HepG2 (cell line): ENCODE data around the gene COL9A1. TPM values are rescaled to one million over a fixed set of nuclear protein-coding genes. Genes with fewer than 3 reads are reported as not detected.

Experiments
- ATAC-seq: fragments of 200-7000 bp; cut with Tn5 transposase; 3 replicates; pipeline ENCODE4 v1.9.1; 2020; ENCODE audit warnings: mild to moderate bottlenecking, moderate library complexity
- BruUV-seq: library from RNA; stranded (reverse); fragments of 400-500 nt; replicated peaks from 2 replicates; lab custom pipeline; 2021; lab: Mats Ljungman, UMichigan
- CTCF ChIA-PET: fragments of 300-600 bp; formaldehyde crosslinking; extraction: SDS; loops from one replicate; lab custom pipeline; 2021; ENCODE audit warnings: low total read pairs, inconsistent platforms, low intra/inter-chr PET ratio; lab: Yijun Ruan, JAX
- POLR2A ChIA-PET: fragments of 350-600 bp; sonication (Branson Sonifier 250); formaldehyde crosslinking; loops from one replicate; lab custom pipeline; 2020; ENCODE audit warnings: antibody characterized with exemption, inconsistent platforms; lab: Yijun Ruan, JAX
- DNase-seq: peaks from one replicate; pipeline ENCODE4 v3.0.0-alpha.2; 2015; ENCODE audit warnings: low spot score
- FAIRE-seq: peaks from 3 replicates; lab custom pipeline; 2011; peaks lifted over from hg19 to GRCh38; lab: Jason Lieb, UNC
- H2AFZ ChIP-seq: one replicate; pipeline ENCODE4 v1.6.1; 2011; ENCODE audit warnings: low read length, inconsistent platforms
- H3K27ac ChIP-seq: fragments of 300-600 bp; 3 replicates; pipeline ENCODE4 v1.8.0; 2011; ENCODE audit warnings: mixed run types, mild to moderate bottlenecking, mixed read lengths, low read length, inconsistent platforms; ENCODE audit not compliant: insufficient read depth; ENCODE audit errors: extremely low read length
- H3K27me3 ChIP-seq, 2 experiments: fragments of 200-600 bp in 1 of 2; 2 replicates in 1 of 2; 3 replicates in 1 of 2; pipeline versions ENCODE4 v1.6.0 to v1.8.0; 2011; ENCODE audit warnings: low read length in 2 of 2, mild to moderate bottlenecking in 2 of 2, moderate library complexity in 2 of 2, inconsistent platforms in 1 of 2; ENCODE audit not compliant: insufficient read depth in 2 of 2, control insufficient read depth in 1 of 2
- H3K36me3 ChIP-seq, 2 experiments: fragments of 200-600 bp in 1 of 2; replicated peaks in 1 of 2; 2 replicates in 1 of 2; 3 replicates in 1 of 2; pipeline versions ENCODE4 v1.5.1 to v1.8.0; 2011; ENCODE audit warnings: low read length in 2 of 2, inconsistent platforms in 1 of 2; ENCODE audit not compliant: insufficient read depth in 2 of 2, control insufficient read depth in 1 of 2
- H3K4me1 ChIP-seq: 2 replicates; pipeline ENCODE4 v1.5.1; 2012; ENCODE audit warnings: low read length, inconsistent platforms; ENCODE audit not compliant: insufficient read depth
- H3K4me2 ChIP-seq: 2 replicates; pipeline ENCODE4 v1.6.0; 2011; ENCODE audit warnings: low read depth, low read length, inconsistent platforms
- H3K4me3 ChIP-seq, 3 experiments: fragments of 200-600 bp in 1 of 3; sonication (generic), shearing (Covaris generic) in 1 of 3; replicated peaks in 1 of 3; 2 replicates each; pipeline ENCODE4 v1.5.1; 2011 to 2016; ENCODE audit warnings: low read length in 3 of 3, inconsistent platforms in 2 of 3, low read depth in 2 of 3, mild to moderate bottlenecking in 2 of 3, control low read depth in 1 of 3, mixed read lengths in 1 of 3; ENCODE audit not compliant: insufficient read depth in 1 of 3
- H3K79me2 ChIP-seq: one replicate; pipeline ENCODE4 v1.6.1; 2011; ENCODE audit warnings: low read length, inconsistent platforms; ENCODE audit not compliant: insufficient read depth
- H3K9ac ChIP-seq: 2 replicates; pipeline ENCODE4 v1.6.0; 2011; ENCODE audit warnings: mild to moderate bottlenecking, low read depth, low read length, inconsistent platforms; ENCODE audit not compliant: insufficient read depth
- H3K9me3 ChIP-seq: 2 replicates; pipeline ENCODE4 v1.5.1; 2012; ENCODE audit warnings: mild to moderate bottlenecking, low read length
- H4K20me1 ChIP-seq: 2 replicates; pipeline ENCODE4 v1.6.0; 2011; ENCODE audit warnings: inconsistent platforms, mild to moderate bottlenecking, low read length, moderate library complexity; ENCODE audit not compliant: insufficient read depth
- ARNT ChIP-seq: fragments of 450-650 bp; IDR thresholded peaks from 2 replicates; pipeline ENCODE4 v1.6.1; 2017
- CEBPG ChIP-seq: IDR thresholded peaks from 2 replicates; pipeline ENCODE4 v1.6.1; 2016
- HDAC1 ChIP-seq: sonication (generic); formaldehyde crosslinking; IDR thresholded peaks from 2 replicates; pipeline ENCODE4 v1.5.1; 2020; ENCODE audit warnings: mild to moderate bottlenecking, missing genetic modification reagents
- KMT2B ChIP-seq: IDR thresholded peaks from 2 replicates; pipeline ENCODE4 v1.6.1; 2016; ENCODE audit warnings: missing genetic modification reagents, missing compliant biosample characterization
- NR2F1 ChIP-seq, 2 experiments: fragments of 450-650 bp in 1 of 2; formaldehyde crosslinking in 1 of 2; IDR thresholded peaks; 2 replicates each; pipeline versions ENCODE4 v1.5.0 to v1.6.1; 2016 to 2020; ENCODE audit warnings: mild to moderate bottlenecking in 1 of 2, missing compliant biosample characterization in 1 of 2, missing genetic modification reagents in 1 of 2, moderate library complexity in 1 of 2
- SATB2 ChIP-seq: sonication (generic); formaldehyde crosslinking; IDR thresholded peaks from 2 replicates; pipeline ENCODE4 v1.5.0; 2020; ENCODE audit warnings: missing genetic modification reagents
- SMAD9 ChIP-seq: sonication (generic); formaldehyde crosslinking; IDR thresholded peaks from 2 replicates; pipeline ENCODE4 v1.5.1; 2020; ENCODE audit warnings: mild to moderate bottlenecking, missing genetic modification reagents
- SNAPC2 ChIP-seq: sonication (generic); formaldehyde crosslinking; IDR thresholded peaks from 2 replicates; pipeline ENCODE4 v1.8.1; 2022; ENCODE audit warnings: mild to moderate bottlenecking, missing genetic modification reagents
- ZNF891 ChIP-seq: sonication (generic); formaldehyde crosslinking; IDR thresholded peaks from 2 replicates; pipeline ENCODE4 v1.5.0; 2020; ENCODE audit warnings: mild to moderate bottlenecking, missing genetic modification reagents
- WGBS: methylation state at CpG from one replicate; pipeline ENCODE4 v1.1.6; 2017; ENCODE audit warnings: low lambda C conversion rate; 5-methylcytosine and 5-hydroxymethylcytosine counted together
- in situ Hi-C: cut with HindIII; loops from 2 replicates; pipeline ENCODE4 v1.10.0; 2017; ENCODE audit warnings: low pct_unique_long_range_greater_than_20kb; ENCODE audit not compliant: extremely low pct_ligation_motif_present
- intact Hi-C: fragments of 100-400 bp; cut with micrococcal nuclease; formaldehyde crosslinking; loops from one replicate; pipeline ENCODE4 v1.10.0; 2022; ENCODE audit not compliant: unreplicated experiment
- polyA plus RNA-seq, 8 experiments: library from polyadenylated mRNA; depleted of rRNA in 3 of 8; stranded (reverse) in 7 of 8; unstranded in 1 of 8; fragments of >200 nt; fragmentation: Illumina TruSeq in 4 of 8; extraction: Trizol in 4 of 8; gene quantifications; 2 replicates each; pipeline versions ENCODE4 v1.2.1 to v1.2.3, GENCODE V29; 2011 to 2016; ENCODE audit warnings: low read depth in 4 of 8, missing spikeins in 1 of 8, mixed read lengths in 1 of 8; ENCODE audit not compliant: insufficient read depth in 1 of 8
- total RNA-seq, 5 experiments: library from RNA; depleted of rRNA; stranded (reverse); fragments of >200 nt; fragmentation: Illumina TruSeq; extraction: Trizol; gene quantifications; 2 replicates each; pipeline ENCODE4 v1.2.3, GENCODE V29; 2016; ENCODE audit warnings: low read depth in 1 of 5
- TF ChIP-seq, protein P1 (sequence below): IDR thresholded peaks from 2 replicates; pipeline ENCODE4 v1.6.1; 2016; ENCODE audit warnings: mild to moderate bottlenecking, missing biosample characterization, missing genetic modification reagents

The COL9A1 gene
- total and polyA plus RNA-seq, 2 of the 13 experiments (the other 11 are each of a cell fraction or from before 2014, with no cell fraction given) = 0.08 TPM; not detected in 1

DNA sequence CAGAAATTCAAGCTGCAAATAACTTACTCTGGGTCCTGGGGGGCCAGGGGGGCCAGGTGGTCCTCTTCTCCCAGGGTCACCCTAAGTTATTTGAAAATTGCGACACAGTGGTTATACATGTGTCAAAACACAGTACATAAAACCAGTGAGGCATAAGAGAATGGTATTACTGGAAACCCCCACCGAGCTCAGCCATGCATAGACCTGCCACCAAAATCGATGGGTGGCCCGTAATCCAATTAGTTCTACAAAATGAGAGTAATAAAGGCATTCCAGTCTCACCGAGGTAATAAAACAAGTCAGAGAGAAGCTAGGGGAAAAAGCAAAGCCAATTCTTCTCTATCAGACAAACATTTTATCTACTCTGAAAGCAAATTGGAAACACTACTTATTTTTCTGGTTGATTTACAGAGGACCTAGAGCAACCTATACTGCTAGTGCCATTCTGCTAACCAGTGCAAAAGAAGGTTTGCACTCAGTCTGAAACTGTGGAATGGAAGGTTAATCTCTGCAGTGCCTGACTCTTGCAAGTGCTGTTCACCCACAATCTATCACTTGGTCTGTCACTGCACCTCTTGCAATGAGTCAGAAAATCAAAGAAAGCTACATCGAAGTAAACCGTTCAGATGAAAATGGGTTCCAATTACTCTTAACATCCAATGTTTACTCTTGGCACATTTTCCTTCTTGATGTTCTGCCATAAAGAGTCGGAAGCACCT lies 32.4 kb downstream of the COL9A1 start:
- Histone ChIP-seq H3K27ac (no peak overlapping the region), H3K4me1 (no peaks in the 10 kb centered on the region), H3K9me3 (no peaks in the 10 kb centered on the region), H4K20me1 (no peaks in the 10 kb centered on the region), H3K79me2 (no peaks in the 10 kb centered on the region), H3K36me3 (no peaks in the 10 kb centered on the region), H3K27me3 (0 out of 5 replicates have a peak, but pooled peaks cover 0 to 3% of the 10 kb centered on the region in 2 experiments), H3K4me2 (no peak overlapping the region), H2AFZ (no peak overlapping the region), H3K4me3 (no peak overlapping the region), H3K9ac (no peak overlapping the region)
- ChIA-PET POLR2A (no interaction called here), CTCF (no interaction called here)
- no peak for TF ChIP-seq SMAD9 (CRISPR knock-in tag)
- no peak for TF ChIP-seq ARNT
- no peak for TF ChIP-seq CEBPG
- no peak for TF ChIP-seq SNAPC2 (CRISPR knock-in tag)
- no peak for TF ChIP-seq NR2F1 (CRISPR knock-in tag; IDR thresholded peaks at IDR 0.05)
- no peak for TF ChIP-seq SATB2 (CRISPR knock-in tag)
- no peak for TF ChIP-seq KMT2B (CRISPR knock-in tag)
- TF ChIP-seq, protein P1, sequence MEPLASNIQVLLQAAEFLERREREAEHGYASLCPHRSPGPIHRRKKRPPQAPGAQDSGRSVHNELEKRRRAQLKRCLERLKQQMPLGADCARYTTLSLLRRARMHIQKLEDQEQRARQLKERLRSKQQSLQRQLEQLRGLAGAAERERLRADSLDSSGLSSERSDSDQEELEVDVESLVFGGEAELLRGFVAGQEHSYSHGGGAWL (CRISPR knock-in tag) = no peak
- TF ChIP-seq HDAC1 (CRISPR knock-in tag) = no peak
- no peak for TF ChIP-seq ZNF891
- intact Hi-C loops (no loop called here), in situ Hi-C loops (no loop called here)
- no peak for ATAC-seq
- no peak for FAIRE-seq
- BruUV-seq = no TSS peak
- DNase-seq = no peak
- WGBS = 5% methylated on average over 8 of the region's 8 CpGs
